PC-3 (cell line): Measurements from ENCODE around the gene TBX15.

ENCODE experiments used
- CTCF ChIP-seq: fragments of 300-600 bp; sonication (generic); conservative IDR thresholded peaks from 2 replicates; pipeline ENCODE4 v1.5.1; 2017; ENCODE audit warnings: antibody characterized with exemption, low read depth, mild to moderate bottlenecking, low read length
- EZH2 ChIP-seq: fragments of 300-600 bp; sonication (generic); IDR thresholded peaks from one replicate; pipeline ENCODE4 v1.6.1; 2017; ENCODE audit warnings: antibody characterized with exemption, mild to moderate bottlenecking, low read length; ENCODE audit not compliant: unreplicated experiment
- EZH2phosphoT487 ChIP-seq: fragments of 300-600 bp; sonication (generic); IDR thresholded peaks from 2 replicates; pipeline ENCODE4 v1.6.1; 2018; ENCODE audit warnings: mild to moderate bottlenecking, antibody characterized with exemption, low read length, borderline replicate concordance

GRCh38 chr1:118948846-118949245 is 39.3 kb downstream of the TBX15 start:
- TF ChIP-seq EZH2 (no peak), CTCF (no peak), EZH2phosphoT487 (no peak)
